ENCODE measurements around the gene IL4R.

DNA sequence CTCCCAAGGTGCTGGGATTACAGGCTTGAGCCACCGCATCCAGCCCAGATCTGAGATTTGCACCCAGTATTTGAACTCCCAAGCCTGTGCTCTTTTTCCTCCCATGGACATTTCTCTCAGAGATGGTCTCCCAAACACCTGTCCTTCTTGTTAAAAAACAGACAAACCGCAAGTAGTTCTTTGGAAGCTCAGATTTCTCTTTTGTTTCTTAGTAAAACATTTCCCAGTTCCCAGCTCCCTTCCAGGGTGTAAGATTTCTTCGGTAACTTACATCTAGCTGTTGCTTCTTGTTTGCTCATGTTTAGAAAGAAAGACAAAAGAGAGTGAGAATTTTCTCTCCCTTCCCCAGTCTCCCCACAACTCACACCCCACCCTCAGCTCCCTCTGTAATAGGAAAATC is 36.2 kb downstream of the IL4R start:
- TF ChIP-seq, protein P1, sequence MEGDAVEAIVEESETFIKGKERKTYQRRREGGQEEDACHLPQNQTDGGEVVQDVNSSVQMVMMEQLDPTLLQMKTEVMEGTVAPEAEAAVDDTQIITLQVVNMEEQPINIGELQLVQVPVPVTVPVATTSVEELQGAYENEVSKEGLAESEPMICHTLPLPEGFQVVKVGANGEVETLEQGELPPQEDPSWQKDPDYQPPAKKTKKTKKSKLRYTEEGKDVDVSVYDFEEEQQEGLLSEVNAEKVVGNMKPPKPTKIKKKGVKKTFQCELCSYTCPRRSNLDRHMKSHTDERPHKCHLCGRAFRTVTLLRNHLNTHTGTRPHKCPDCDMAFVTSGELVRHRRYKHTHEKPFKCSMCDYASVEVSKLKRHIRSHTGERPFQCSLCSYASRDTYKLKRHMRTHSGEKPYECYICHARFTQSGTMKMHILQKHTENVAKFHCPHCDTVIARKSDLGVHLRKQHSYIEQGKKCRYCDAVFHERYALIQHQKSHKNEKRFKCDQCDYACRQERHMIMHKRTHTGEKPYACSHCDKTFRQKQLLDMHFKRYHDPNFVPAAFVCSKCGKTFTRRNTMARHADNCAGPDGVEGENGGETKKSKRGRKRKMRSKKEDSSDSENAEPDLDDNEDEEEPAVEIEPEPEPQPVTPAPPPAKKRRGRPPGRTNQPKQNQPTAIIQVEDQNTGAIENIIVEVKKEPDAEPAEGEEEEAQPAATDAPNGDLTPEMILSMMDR (conservative IDR thresholded peaks at IDR 0.05; ENCODE audit: low read length), result no peak
- no peak for TF ChIP-seq EZH2phosphoT487 (IDR thresholded peaks at IDR 0.05; ENCODE audit: borderline replicate concordance, low read depth, low read length)

Measured in OCI-LY7 (cell line).